WTC11 (cell line): Measurements from ENCODE around the gene NEURL3. TPM values are rescaled to one million over a fixed set of nuclear protein-coding genes. Genes with fewer than 3 reads are reported as not detected.

ENCODE experiments used
- ATAC-seq: fragments of 200-7000 bp; cut with Tn5 transposase; 2 replicates; pipeline ENCODE4 v1.10.0; 2021; ENCODE audit warnings: mild to moderate bottlenecking, moderate library complexity
- CTCF ChIA-PET: fragments of 300-600 bp; sonication (Branson Sonifier 250); formaldehyde crosslinking; loops from one replicate; lab custom pipeline; 2021; ENCODE audit warnings: antibody characterized with exemption; lab: Charles Lee
- POLR2A ChIA-PET: fragments of 350-600 bp; sonication (Branson Sonifier 250); formaldehyde crosslinking; loops from one replicate; lab custom pipeline; 2021; ENCODE audit warnings: antibody characterized with exemption; lab: Charles Lee
- DNase-seq: peaks from one replicate; pipeline ENCODE4 v3.0.0; 2021; ENCODE audit warnings: low spot score
- H3K27ac Mint-ChIP-seq: 2 replicates; pipeline ENCODE4 v1.8.0; 2021; ENCODE audit warnings: mixed read lengths
- H3K27me3 Mint-ChIP-seq: 2 replicates; pipeline ENCODE4 v1.8.0; 2021; ENCODE audit warnings: low read depth, mild to moderate bottlenecking, moderate library complexity, mixed read lengths
- H3K36me3 Mint-ChIP-seq: 2 replicates; pipeline ENCODE4 v1.8.0; 2021; ENCODE audit warnings: mixed read lengths
- H3K4me1 Mint-ChIP-seq: 2 replicates; pipeline ENCODE4 v1.8.0; 2022; ENCODE audit warnings: mixed read lengths
- H3K4me3 Mint-ChIP-seq: 2 replicates; pipeline ENCODE4 v1.8.0; 2021; ENCODE audit warnings: mild to moderate bottlenecking, moderate library complexity, mixed read lengths
- H3K9me3 Mint-ChIP-seq: 2 replicates; pipeline ENCODE4 v1.8.0; 2021; ENCODE audit warnings: mixed read lengths
- AFF4 ChIP-seq: sonication (generic); formaldehyde crosslinking; IDR thresholded peaks from 2 replicates; pipeline ENCODE4 v1.8.1; 2023; ENCODE audit warnings: mild to moderate bottlenecking, missing genetic modification reagents, borderline replicate concordance
- ESRRA ChIP-seq: sonication (generic); formaldehyde crosslinking; IDR thresholded peaks from 2 replicates; pipeline ENCODE4 v1.8.1; 2022; ENCODE audit warnings: mild to moderate bottlenecking, missing genetic modification reagents, borderline replicate concordance
- FOXK1 ChIP-seq: sonication (generic); formaldehyde crosslinking; IDR thresholded peaks from 2 replicates; pipeline ENCODE4 v1.8.0; 2022; ENCODE audit warnings: mild to moderate bottlenecking, moderate library complexity, missing genetic modification reagents
- FOXP4 ChIP-seq: sonication (generic); formaldehyde crosslinking; IDR thresholded peaks from 2 replicates; pipeline ENCODE4 v1.8.0; 2022; ENCODE audit warnings: mild to moderate bottlenecking, missing genetic modification reagents
- HMGXB4 ChIP-seq: sonication (generic); formaldehyde crosslinking; IDR thresholded peaks from 2 replicates; pipeline ENCODE4 v1.8.1; 2023; ENCODE audit warnings: mild to moderate bottlenecking, moderate library complexity, missing genetic modification reagents
- IRF2 ChIP-seq: sonication (generic); formaldehyde crosslinking; IDR thresholded peaks from 2 replicates; pipeline ENCODE4 v1.8.0; 2022; ENCODE audit warnings: low read depth, missing genetic modification reagents, borderline replicate concordance
- NR3C1 ChIP-seq: sonication (generic); formaldehyde crosslinking; conservative IDR thresholded peaks from 2 replicates; pipeline ENCODE4 v1.8.1; 2023; ENCODE audit warnings: low read depth, mild to moderate bottlenecking, missing genetic modification reagents
- PREB ChIP-seq: sonication (generic); formaldehyde crosslinking; IDR thresholded peaks from 2 replicates; pipeline ENCODE4 v1.8.1; 2022; ENCODE audit warnings: mild to moderate bottlenecking, missing genetic modification reagents, moderate library complexity, borderline replicate concordance
- RORB ChIP-seq: fragments of 250-450 bp; sonication (Bioruptor Pico); IDR thresholded peaks from 2 replicates; pipeline ENCODE4 v1.9.0; 2021; ENCODE audit warnings: mild to moderate bottlenecking
- TP53 ChIP-seq: sonication (generic); formaldehyde crosslinking; IDR thresholded peaks from 2 replicates; pipeline ENCODE4 v1.8.1; 2023; ENCODE audit warnings: mild to moderate bottlenecking, missing genetic modification reagents
- USF2 ChIP-seq: sonication (generic); formaldehyde crosslinking; IDR thresholded peaks from 2 replicates; pipeline ENCODE4 v1.8.1; 2023; ENCODE audit warnings: mild to moderate bottlenecking, missing genetic modification reagents, moderate library complexity
- ZNF219 ChIP-seq: sonication (generic); formaldehyde crosslinking; IDR thresholded peaks from 2 replicates; pipeline ENCODE4 v1.8.0; 2023; ENCODE audit warnings: missing genetic modification reagents, mild to moderate bottlenecking, borderline replicate concordance
- ZNF263 ChIP-seq: sonication (generic); formaldehyde crosslinking; IDR thresholded peaks from 2 replicates; pipeline ENCODE4 v1.8.1; 2022; ENCODE audit warnings: low read depth, mild to moderate bottlenecking, moderate library complexity, missing genetic modification reagents
- ZNF281 ChIP-seq: sonication (generic); formaldehyde crosslinking; IDR thresholded peaks from 2 replicates; pipeline ENCODE4 v1.8.0; 2023; ENCODE audit warnings: mild to moderate bottlenecking, missing genetic modification reagents
- ZNF423 ChIP-seq: fragments of 250-450 bp; sonication (Bioruptor Pico); IDR thresholded peaks from 2 replicates; pipeline ENCODE4 v2.1.2; 2022; ENCODE audit warnings: mild to moderate bottlenecking, moderate library complexity
- ZNF425 ChIP-seq: fragments of 250-450 bp; sonication (Bioruptor Pico); conservative IDR thresholded peaks from 2 replicates; pipeline ENCODE4 v1.9.0; 2021; ENCODE audit warnings: mild to moderate bottlenecking
- total RNA-seq: library from RNA; stranded (reverse); gene quantifications from 3 replicates; pipeline ENCODE4 v1.2.3, GENCODE V29; 2021

NEURL3 gene
- total RNA-seq, 1 experiment from 2014 or later, result not detected

DNA sequence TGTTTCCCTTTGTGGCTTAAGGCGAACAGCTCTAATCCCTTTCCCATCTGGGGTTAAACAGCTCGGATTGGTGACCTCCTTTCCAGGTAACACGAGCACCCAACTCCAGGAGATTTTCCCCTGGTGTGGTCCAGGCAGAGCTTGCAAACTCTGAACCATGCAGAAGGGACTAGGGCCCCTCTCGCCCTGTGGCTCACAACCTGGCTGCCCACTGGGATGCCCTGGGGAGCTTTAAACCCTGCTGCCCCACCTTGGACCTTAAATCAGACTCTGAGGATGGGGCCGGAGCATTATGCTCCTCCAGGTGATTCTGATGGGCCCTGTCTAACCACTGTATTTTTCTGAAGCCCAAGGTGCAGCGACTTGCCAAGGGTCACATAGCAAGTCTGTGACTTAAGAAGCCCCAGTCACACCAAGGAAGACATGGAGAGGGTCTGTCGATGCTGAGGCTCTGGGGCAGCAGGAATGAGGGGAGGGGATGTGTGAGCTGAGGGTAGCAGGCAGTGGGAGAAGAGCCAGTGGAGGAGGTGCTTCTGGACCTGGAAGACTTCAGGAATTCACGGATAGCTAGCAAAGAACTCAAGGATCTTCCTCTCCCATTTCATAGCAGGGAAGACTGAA, 37.3 kb upstream of the NEURL3 start:
- no peak for TF ChIP-seq USF2 (CRISPR knock-in tag)
- TF ChIP-seq FOXP4 (CRISPR knock-in tag), result no peak
- TF ChIP-seq ESRRA, result no peak
- TF ChIP-seq IRF2 (CRISPR knock-in tag), result no peak
- no peak for TF ChIP-seq HMGXB4
- TF ChIP-seq ZNF425 (CRISPR knock-in tag), result no peak
- no peak for TF ChIP-seq ZNF423 (CRISPR knock-in tag)
- TF ChIP-seq NR3C1 (CRISPR knock-in tag), result no peak
- no peak for TF ChIP-seq ZNF263 (CRISPR knock-in tag)
- no peak for TF ChIP-seq RORB
- no peak for TF ChIP-seq FOXK1 (CRISPR knock-in tag)
- TF ChIP-seq ZNF219 (CRISPR knock-in tag), result no peak
- DNase-seq, result no peak
- CTCF ChIA-PET, result interaction anchor here (1.2 to 6.6 kb wide), 4 partner anchors 7 to 33 kb away, joined by 4 to 117 read pairs (median 32); no protein-coding TSS in a partner anchor
- POLR2A ChIA-PET, result no interaction called here
- H3K4me1 Mint-ChIP-seq, result peaks cover 43% of the 10 kb centered on the region
- peaks cover 13% of the 10 kb centered on the region for H3K27me3 Mint-ChIP-seq
- ATAC-seq, result no peak
- no peak overlapping the region for H3K4me3 Mint-ChIP-seq
- H3K27ac Mint-ChIP-seq, result no peak overlapping the region
- peaks cover 9% of the 10 kb centered on the region for H3K9me3 Mint-ChIP-seq
- H3K36me3 Mint-ChIP-seq, result peaks cover 15% of the 10 kb centered on the region

DNA sequence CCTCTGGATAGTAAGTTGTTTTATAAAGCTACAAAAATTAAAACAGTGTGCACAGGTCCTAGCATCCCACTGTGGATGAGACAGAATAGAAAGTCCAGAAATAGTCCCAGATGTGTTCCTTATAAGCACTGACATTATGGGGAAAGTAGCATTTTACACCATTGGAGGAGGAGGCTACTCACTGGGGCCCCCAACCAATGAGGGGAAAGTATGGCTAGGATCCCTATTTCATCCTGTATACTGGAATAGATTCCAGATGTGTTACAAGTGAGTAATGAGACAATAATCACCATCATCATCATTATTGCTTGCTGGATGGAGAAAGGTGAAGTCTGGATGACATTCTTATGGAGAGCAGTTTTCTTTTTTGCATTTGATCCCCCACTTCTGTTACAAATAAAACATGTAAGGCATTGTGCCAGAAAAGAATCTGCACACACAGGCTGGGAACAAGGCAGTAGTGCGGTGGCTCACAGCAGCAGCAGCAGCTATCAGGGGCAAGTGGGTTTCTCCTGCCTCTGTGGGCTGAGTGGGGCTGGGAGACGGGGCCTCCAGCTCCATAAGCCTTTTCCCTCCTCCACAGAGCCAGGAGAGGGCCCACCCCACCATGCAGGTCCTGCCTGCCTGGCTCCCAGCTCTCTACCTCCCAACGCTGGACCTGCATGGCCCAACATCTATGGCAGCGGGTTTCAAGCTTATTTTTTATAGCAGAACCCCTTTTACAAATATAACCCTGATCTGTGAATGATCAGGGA, 36.4 kb upstream of the NEURL3 start:
- CTCF ChIA-PET, result interaction anchor here (1.3 to 6.7 kb wide), 4 partner anchors 7 to 13 kb away, joined by 5 to 117 read pairs (median 62); no protein-coding TSS in a partner anchor
- TF ChIP-seq PREB (CRISPR knock-in tag) (no peak), ZNF281 (CRISPR knock-in tag) (no peak), TP53 (CRISPR knock-in tag) (no peak), AFF4 (no peak)

More for the DNA sequence above, 36.4 kb upstream of the NEURL3 start:
- Mint-ChIP-seq H3K4me1 (peaks cover 35% of the 10 kb centered on the region), H3K36me3 (peaks cover 15% of the 10 kb centered on the region), H3K9me3 (peaks cover 9% of the 10 kb centered on the region), H3K27ac (no peak overlapping the region), H3K4me3 (no peak overlapping the region), H3K27me3 (peaks cover 18% of the 10 kb centered on the region)
- no peak for DNase-seq
- POLR2A ChIA-PET, result no interaction called here
- no peak for ATAC-seq
